ENCODE measurements around the gene CEP63.
"Not testable (repeated sequence)": the region's sequence is repeated elsewhere in the genome, so short reads cannot be mapped to it uniquely, and the experiment has no call there.

GRCh38 chr3:134594986-134595385 is 109.1 kb downstream of the CEP63 start:
- TF ChIP-seq, protein P1, sequence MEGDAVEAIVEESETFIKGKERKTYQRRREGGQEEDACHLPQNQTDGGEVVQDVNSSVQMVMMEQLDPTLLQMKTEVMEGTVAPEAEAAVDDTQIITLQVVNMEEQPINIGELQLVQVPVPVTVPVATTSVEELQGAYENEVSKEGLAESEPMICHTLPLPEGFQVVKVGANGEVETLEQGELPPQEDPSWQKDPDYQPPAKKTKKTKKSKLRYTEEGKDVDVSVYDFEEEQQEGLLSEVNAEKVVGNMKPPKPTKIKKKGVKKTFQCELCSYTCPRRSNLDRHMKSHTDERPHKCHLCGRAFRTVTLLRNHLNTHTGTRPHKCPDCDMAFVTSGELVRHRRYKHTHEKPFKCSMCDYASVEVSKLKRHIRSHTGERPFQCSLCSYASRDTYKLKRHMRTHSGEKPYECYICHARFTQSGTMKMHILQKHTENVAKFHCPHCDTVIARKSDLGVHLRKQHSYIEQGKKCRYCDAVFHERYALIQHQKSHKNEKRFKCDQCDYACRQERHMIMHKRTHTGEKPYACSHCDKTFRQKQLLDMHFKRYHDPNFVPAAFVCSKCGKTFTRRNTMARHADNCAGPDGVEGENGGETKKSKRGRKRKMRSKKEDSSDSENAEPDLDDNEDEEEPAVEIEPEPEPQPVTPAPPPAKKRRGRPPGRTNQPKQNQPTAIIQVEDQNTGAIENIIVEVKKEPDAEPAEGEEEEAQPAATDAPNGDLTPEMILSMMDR (IDR thresholded peaks at IDR 0.05) = not testable (repeated sequence)
- not testable (repeated sequence) for TF ChIP-seq POLR2A (IDR thresholded peaks at IDR 0.05)
